NT2/D1 (cell line): Measurements from ENCODE around the gene CDH26.

Source experiments
- SUZ12 ChIP-seq: IDR thresholded peaks from 2 replicates; pipeline ENCODE4 v1.6.1; 2011; ENCODE audit not compliant: insufficient read length, insufficient read depth; ENCODE audit errors: extremely low read depth
- YY1 ChIP-seq: IDR thresholded peaks from 2 replicates; pipeline ENCODE4 v1.6.1; 2011; ENCODE audit not compliant: insufficient read length, insufficient read depth
- ZNF274 ChIP-seq: IDR thresholded peaks from 2 replicates; pipeline ENCODE4 v1.6.1; 2011; ENCODE audit warnings: mild to moderate bottlenecking, low read depth, low read length

DNA sequence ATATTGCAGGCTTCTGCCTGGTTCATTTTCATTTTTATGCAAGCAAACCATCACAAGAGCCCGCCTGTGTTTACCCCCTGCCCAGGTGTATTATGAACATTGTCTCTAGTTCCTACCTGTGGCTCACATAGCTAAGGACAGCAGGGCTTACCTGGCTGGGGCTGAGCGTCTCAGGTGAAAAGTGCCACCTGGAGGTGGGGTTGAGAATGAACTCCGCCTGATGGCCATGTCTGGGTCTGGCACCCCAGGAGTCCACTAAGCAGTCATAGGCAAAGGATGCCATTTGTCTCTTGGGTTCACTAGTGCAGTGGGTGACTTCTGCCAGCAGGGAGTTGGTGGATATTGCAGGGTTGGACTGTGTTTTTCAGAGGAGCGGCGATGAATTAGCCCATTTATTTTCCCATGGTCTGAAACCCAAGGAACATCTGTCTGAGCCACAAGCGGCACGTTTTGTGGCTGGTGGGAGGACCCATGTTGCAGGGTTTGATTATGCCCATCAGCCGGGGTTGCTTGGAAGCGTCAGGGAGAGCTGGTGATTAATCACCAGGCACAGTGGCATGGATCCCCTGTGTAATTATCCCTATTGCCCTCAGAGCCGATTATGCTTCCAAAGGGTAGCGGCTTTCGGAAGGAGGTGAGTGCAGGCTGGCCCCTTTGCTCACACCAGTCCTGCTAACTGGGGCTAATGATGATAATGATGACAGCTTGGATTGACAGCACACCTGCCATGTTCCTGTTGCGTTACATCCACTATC, 92.1 kb downstream of the CDH26 start:
- no peak for TF ChIP-seq ZNF274
- TF ChIP-seq YY1 = no peak
- TF ChIP-seq SUZ12 = no peak
